HepG2 (cell line): ENCODE measurements around the gene TOM1L2. TPM values are rescaled to one million over a fixed set of nuclear protein-coding genes. Genes with fewer than 3 reads are reported as not detected.
A peak's percentile ranks its signal among the peaks of the same experiment; 100 is the strongest.

ENCODE experiments used
- ELF3 ChIP-seq: IDR thresholded peaks from 2 replicates; pipeline ENCODE4 v1.6.1; 2016; ENCODE audit warnings: missing genetic modification reagents, missing compliant biosample characterization
- GTF2F1 ChIP-seq: fragments of 150-350 bp; IDR thresholded peaks from 2 replicates; pipeline ENCODE4 v1.6.1; 2014; ENCODE audit warnings: low read length
- HCFC1 ChIP-seq: fragments of 150-350 bp; IDR thresholded peaks from 2 replicates; pipeline ENCODE4 v1.6.1; 2014; ENCODE audit warnings: low read depth, low read length
- HDAC6 ChIP-seq: fragments of 200-600 bp; sonication (generic); IDR thresholded peaks from 2 replicates; pipeline ENCODE4 v1.7.0; 2017; ENCODE audit warnings: mild to moderate bottlenecking, antibody characterized with exemption, low read length, low read depth
- JUND ChIP-seq: sonication (generic); formaldehyde crosslinking; IDR thresholded peaks from 2 replicates; pipeline ENCODE4 v1.8.0; 2022; ENCODE audit warnings: mild to moderate bottlenecking, missing genetic modification reagents
- MIXL1 ChIP-seq: IDR thresholded peaks from 2 replicates; pipeline ENCODE4 v1.6.1; 2016
- NAIF1 ChIP-seq: sonication (generic); formaldehyde crosslinking; IDR thresholded peaks from 2 replicates; pipeline ENCODE4 v1.5.0; 2020; ENCODE audit warnings: mild to moderate bottlenecking, missing genetic modification reagents, borderline replicate concordance
- RFXANK ChIP-seq: IDR thresholded peaks from 2 replicates; pipeline ENCODE4 v1.6.1; 2016
- SIN3A ChIP-seq: IDR thresholded peaks from 2 replicates; pipeline ENCODE4 v1.6.1; 2011; ENCODE audit warnings: low read depth, mild to moderate bottlenecking, control low read depth, low read length, borderline replicate concordance
- SMYD3 ChIP-seq: sonication (generic); formaldehyde crosslinking; IDR thresholded peaks from 2 replicates; pipeline ENCODE4 v1.8.1; 2023; ENCODE audit warnings: mild to moderate bottlenecking, missing genetic modification reagents
- ZBTB1 ChIP-seq: sonication (generic); formaldehyde crosslinking; IDR thresholded peaks from 2 replicates; pipeline ENCODE4 v1.4.0; 2020; ENCODE audit warnings: missing genetic modification reagents, borderline replicate concordance
- ZFP36 ChIP-seq: fragments of 150-350 bp; IDR thresholded peaks from 2 replicates; pipeline ENCODE4 v1.6.1; 2018; ENCODE audit warnings: borderline replicate concordance, low read length, low read depth; ENCODE audit not compliant: partially characterized antibody
- ZNF121 ChIP-seq: sonication (generic); formaldehyde crosslinking; IDR thresholded peaks from 2 replicates; pipeline ENCODE4 v1.5.0; 2020; ENCODE audit warnings: mild to moderate bottlenecking, missing genetic modification reagents
- ZNF30 ChIP-seq: sonication (generic); formaldehyde crosslinking; IDR thresholded peaks from 2 replicates; pipeline ENCODE4 v1.5.0; 2020; ENCODE audit warnings: mild to moderate bottlenecking, missing genetic modification reagents
- ZNF503 ChIP-seq: sonication (generic); formaldehyde crosslinking; IDR thresholded peaks from 2 replicates; pipeline ENCODE4 v1.4.0; 2020; ENCODE audit warnings: missing genetic modification reagents
- ZNF550 ChIP-seq: sonication (generic); formaldehyde crosslinking; IDR thresholded peaks from 2 replicates; pipeline ENCODE4 v1.4.0; 2020; ENCODE audit warnings: mild to moderate bottlenecking, missing genetic modification reagents, borderline replicate concordance
- ZNF570 ChIP-seq: sonication (generic); formaldehyde crosslinking; IDR thresholded peaks from 2 replicates; pipeline ENCODE4 v1.4.0; 2020; ENCODE audit warnings: mild to moderate bottlenecking, missing genetic modification reagents, borderline replicate concordance
- ZNF75D ChIP-seq: sonication (generic); formaldehyde crosslinking; IDR thresholded peaks from 2 replicates; pipeline ENCODE4 v1.8.1; 2023; ENCODE audit warnings: missing genetic modification reagents, mild to moderate bottlenecking, borderline replicate concordance
- ZNF775 ChIP-seq: sonication (generic); formaldehyde crosslinking; IDR thresholded peaks from 2 replicates; pipeline ENCODE4 v1.4.0; 2020; ENCODE audit warnings: missing genetic modification reagents, mild to moderate bottlenecking, moderate library complexity, borderline replicate concordance
- ZNF788 ChIP-seq: sonication (generic); formaldehyde crosslinking; IDR thresholded peaks from 2 replicates; pipeline ENCODE4 v1.5.0; 2020; ENCODE audit warnings: mild to moderate bottlenecking, missing genetic modification reagents, borderline replicate concordance
- ZNF841 ChIP-seq: sonication (generic); formaldehyde crosslinking; IDR thresholded peaks from 2 replicates; pipeline ENCODE4 v1.8.1; 2023; ENCODE audit warnings: missing genetic modification reagents, borderline replicate concordance
- ZSCAN5A ChIP-seq: sonication (generic); formaldehyde crosslinking; IDR thresholded peaks from 2 replicates; pipeline ENCODE4 v1.8.0; 2022; ENCODE audit warnings: mild to moderate bottlenecking, missing genetic modification reagents, borderline replicate concordance
- polyA plus RNA-seq, 8 experiments: library from polyadenylated mRNA; depleted of rRNA in 3 of 8; stranded (reverse) in 7 of 8; unstranded in 1 of 8; fragments of >200 nt; fragmentation: Illumina TruSeq in 4 of 8; extraction: Trizol in 4 of 8; gene quantifications; 2 replicates each; pipeline versions ENCODE4 v1.2.1 to v1.2.3, GENCODE V29; 2011 to 2016; ENCODE audit warnings: low read depth in 4 of 8, missing spikeins in 1 of 8, mixed read lengths in 1 of 8; ENCODE audit not compliant: insufficient read depth in 1 of 8
- total RNA-seq, 5 experiments: library from RNA; depleted of rRNA; stranded (reverse); fragments of >200 nt; fragmentation: Illumina TruSeq; extraction: Trizol; gene quantifications; 2 replicates each; pipeline ENCODE4 v1.2.3, GENCODE V29; 2016; ENCODE audit warnings: low read depth in 1 of 5
- TF ChIP-seq, protein P1 (sequence below): sonication (generic); formaldehyde crosslinking; IDR thresholded peaks from 2 replicates; pipeline ENCODE4 v1.4.0; 2020; ENCODE audit warnings: missing genetic modification reagents
- TF ChIP-seq, protein P2 (sequence below): sonication (generic); formaldehyde crosslinking; IDR thresholded peaks from 2 replicates; pipeline ENCODE4 v1.9.0; 2021; ENCODE audit warnings: missing genetic modification reagents, borderline replicate concordance

The TOM1L2 gene
- total and polyA plus RNA-seq, 2 of the 13 experiments (the other 11 are each of a cell fraction or from before 2014, with no cell fraction given): 4.7 to 7.4 TPM

DNA sequence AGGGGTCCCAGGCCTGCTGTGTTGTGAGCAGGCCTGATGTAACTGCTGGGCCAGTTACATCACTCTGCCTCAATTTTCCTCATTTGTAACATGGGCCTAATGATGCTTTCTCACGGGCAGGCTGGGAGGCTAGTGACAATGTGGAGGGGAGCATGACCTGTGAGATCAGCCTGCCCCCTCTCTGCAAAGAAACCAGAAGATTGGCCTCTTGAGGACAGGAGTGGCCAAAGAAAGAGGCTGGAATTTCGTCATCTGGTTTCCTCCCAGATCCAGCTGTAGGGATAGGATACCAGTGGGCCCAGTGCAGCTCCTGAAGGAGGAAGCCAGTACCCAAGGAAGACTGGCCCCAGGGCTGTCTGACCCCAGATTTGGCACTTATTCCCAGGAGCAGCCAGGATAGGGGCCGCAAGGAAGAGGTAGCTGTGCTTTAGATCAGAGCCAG is 134.8 kb downstream of the TOM1L2 start (continued):
- TF ChIP-seq ZNF503 (CRISPR knock-in tag): no peak
- TF ChIP-seq ZNF788: no peak
- TF ChIP-seq NAIF1 (CRISPR knock-in tag): no peak; the same call in 1 of the 2 replicates
- TF ChIP-seq ELF3 (CRISPR knock-in tag): no peak; the same call in 1 of the 2 replicates
- no peak for TF ChIP-seq HDAC6
- TF ChIP-seq ZNF75D (CRISPR knock-in tag): 0 out of 2 replicates have a peak, but pooled peaks have one; percentile 55
- no peak for TF ChIP-seq GTF2F1
- no peak for TF ChIP-seq ZNF121 (CRISPR knock-in tag)
- no peak for TF ChIP-seq JUND (CRISPR knock-in tag)
- no peak for TF ChIP-seq ZNF550
- TF ChIP-seq RFXANK (CRISPR knock-in tag): no peak
- no peak for TF ChIP-seq ZNF30 (CRISPR knock-in tag)
- TF ChIP-seq ZFP36: no peak
- TF ChIP-seq HCFC1: no peak
- no peak for TF ChIP-seq ZBTB1 (CRISPR knock-in tag)
- TF ChIP-seq ZNF841 (CRISPR knock-in tag): no peak
- no peak for TF ChIP-seq MIXL1 (CRISPR knock-in tag)
- TF ChIP-seq SIN3A: no peak
- TF ChIP-seq ZSCAN5A (CRISPR knock-in tag): no peak
- no peak for TF ChIP-seq ZNF570
- TF ChIP-seq, protein P1, sequence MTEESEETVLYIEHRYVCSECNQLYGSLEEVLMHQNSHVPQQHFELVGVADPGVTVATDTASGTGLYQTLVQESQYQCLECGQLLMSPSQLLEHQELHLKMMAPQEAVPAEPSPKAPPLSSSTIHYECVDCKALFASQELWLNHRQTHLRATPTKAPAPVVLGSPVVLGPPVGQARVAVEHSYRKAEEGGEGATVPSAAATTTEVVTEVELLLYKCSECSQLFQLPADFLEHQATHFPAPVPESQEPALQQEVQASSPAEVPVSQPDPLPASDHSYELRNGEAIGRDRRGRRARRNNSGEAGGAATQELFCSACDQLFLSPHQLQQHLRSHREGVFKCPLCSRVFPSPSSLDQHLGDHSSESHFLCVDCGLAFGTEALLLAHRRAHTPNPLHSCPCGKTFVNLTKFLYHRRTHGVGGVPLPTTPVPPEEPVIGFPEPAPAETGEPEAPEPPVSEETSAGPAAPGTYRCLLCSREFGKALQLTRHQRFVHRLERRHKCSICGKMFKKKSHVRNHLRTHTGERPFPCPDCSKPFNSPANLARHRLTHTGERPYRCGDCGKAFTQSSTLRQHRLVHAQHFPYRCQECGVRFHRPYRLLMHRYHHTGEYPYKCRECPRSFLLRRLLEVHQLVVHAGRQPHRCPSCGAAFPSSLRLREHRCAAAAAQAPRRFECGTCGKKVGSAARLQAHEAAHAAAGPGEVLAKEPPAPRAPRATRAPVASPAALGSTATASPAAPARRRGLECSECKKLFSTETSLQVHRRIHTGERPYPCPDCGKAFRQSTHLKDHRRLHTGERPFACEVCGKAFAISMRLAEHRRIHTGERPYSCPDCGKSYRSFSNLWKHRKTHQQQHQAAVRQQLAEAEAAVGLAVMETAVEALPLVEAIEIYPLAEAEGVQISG (CRISPR knock-in tag): no peak
- TF ChIP-seq ZNF775: no peak
- TF ChIP-seq, protein P2, sequence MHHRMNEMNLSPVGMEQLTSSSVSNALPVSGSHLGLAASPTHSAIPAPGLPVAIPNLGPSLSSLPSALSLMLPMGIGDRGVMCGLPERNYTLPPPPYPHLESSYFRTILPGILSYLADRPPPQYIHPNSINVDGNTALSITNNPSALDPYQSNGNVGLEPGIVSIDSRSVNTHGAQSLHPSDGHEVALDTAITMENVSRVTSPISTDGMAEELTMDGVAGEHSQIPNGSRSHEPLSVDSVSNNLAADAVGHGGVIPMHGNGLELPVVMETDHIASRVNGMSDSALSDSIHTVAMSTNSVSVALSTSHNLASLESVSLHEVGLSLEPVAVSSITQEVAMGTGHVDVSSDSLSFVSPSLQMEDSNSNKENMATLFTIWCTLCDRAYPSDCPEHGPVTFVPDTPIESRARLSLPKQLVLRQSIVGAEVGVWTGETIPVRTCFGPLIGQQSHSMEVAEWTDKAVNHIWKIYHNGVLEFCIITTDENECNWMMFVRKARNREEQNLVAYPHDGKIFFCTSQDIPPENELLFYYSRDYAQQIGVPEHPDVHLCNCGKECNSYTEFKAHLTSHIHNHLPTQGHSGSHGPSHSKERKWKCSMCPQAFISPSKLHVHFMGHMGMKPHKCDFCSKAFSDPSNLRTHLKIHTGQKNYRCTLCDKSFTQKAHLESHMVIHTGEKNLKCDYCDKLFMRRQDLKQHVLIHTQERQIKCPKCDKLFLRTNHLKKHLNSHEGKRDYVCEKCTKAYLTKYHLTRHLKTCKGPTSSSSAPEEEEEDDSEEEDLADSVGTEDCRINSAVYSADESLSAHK (CRISPR knock-in tag): no peak
- no peak for TF ChIP-seq SMYD3 (CRISPR knock-in tag)
